ENCODE data around the gene HIPK2.

DNA sequence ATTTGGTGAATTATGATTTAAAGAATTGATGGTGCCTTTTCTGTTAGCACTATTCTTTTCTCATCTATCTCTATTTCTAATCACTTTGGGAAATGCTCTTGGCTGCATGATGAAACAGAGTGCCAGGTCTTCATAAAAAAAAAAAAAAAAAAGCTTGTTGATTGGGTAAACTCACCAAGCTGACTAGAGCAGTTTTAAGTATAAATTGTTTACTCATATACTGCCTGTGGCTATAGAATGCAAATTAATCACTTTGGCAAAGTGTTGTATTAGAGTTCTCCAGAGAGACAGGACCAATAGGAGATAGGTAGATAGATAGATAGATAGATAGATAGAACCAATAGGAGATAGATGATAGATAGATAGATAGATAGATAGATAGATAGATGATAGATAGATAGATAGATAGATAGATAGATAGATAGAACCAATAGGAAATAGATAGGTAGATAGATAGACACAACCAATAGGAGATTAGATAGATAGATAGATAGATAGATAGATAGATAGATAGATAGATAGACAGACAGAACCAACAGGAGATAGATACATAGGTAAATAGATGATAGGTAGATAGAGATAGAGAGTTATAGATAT is 31.1 kb upstream of the HIPK2 start:
- no peak for TF ChIP-seq POLR2A (IDR thresholded peaks at IDR 0.05)
- no peak for TF ChIP-seq CTCF (IDR thresholded peaks at IDR 0.05)
- no peak for TF ChIP-seq POLR2AphosphoS5 (IDR thresholded peaks at IDR 0.05)
- TF ChIP-seq EP300 (IDR thresholded peaks at IDR 0.05), result no peak
